Vagina (tissue), 2 donors: ENCODE results near the gene TERB1. TPM values are rescaled to one million over a fixed set of nuclear protein-coding genes. Genes with fewer than 3 reads are reported as not detected.

ENCODE experiments used
- DNase-seq, 2 donors: peaks; one replicate each; pipeline ENCODE4 v3.0.0-alpha.2; 2017; ENCODE audit errors: extremely low spot score in 2 of 2
- H3K27ac ChIP-seq: fragments of 200-600 bp; sonication (generic); one replicate; pipeline ENCODE4 v1.5.1; 2019
- H3K27me3 ChIP-seq: fragments of 200-600 bp; sonication (generic); one replicate; pipeline ENCODE4 v1.5.1; 2019
- H3K36me3 ChIP-seq, 2 donors: fragments of 200-600 bp; sonication (generic); one replicate each; pipeline ENCODE4 v1.5.1; 2017 to 2019
- H3K4me1 ChIP-seq: fragments of 200-600 bp; sonication (generic); one replicate; pipeline ENCODE4 v1.5.1; 2019
- H3K4me3 ChIP-seq, 2 donors: fragments of 200-600 bp; sonication (generic); 1 replicate in 1 of 2; 2 replicates in 1 of 2; pipeline ENCODE4 v1.5.1; 2016 to 2019
- H3K9me3 ChIP-seq: fragments of 200-600 bp; sonication (generic); one replicate; pipeline ENCODE4 v1.5.1; 2019
- POLR2A ChIP-seq, 2 donors: fragments of 450-650 bp; IDR thresholded peaks; one replicate each; pipeline ENCODE4 v1.6.1; 2017; ENCODE audit warnings: antibody characterized with exemption in 2 of 2, mild to moderate bottlenecking in 2 of 2, moderate library complexity in 2 of 2
- POLR2AphosphoS5 ChIP-seq, 2 donors: sonication (generic); formaldehyde crosslinking; IDR thresholded peaks; one replicate each; pipeline ENCODE4 v1.9.0; 2017; ENCODE audit warnings: antibody characterized with exemption in 2 of 2, mild to moderate bottlenecking in 2 of 2, low read depth in 1 of 2; ENCODE audit not compliant: insufficient read depth in 1 of 2
- intact Hi-C: fragments of 100-400 bp; cut with DNase I; formaldehyde crosslinking; loops from one replicate; pipeline ENCODE4 v1.15.1; 2023
- total RNA-seq: library from RNA; depleted of rRNA; stranded (reverse); fragments of >200 nt; gene quantifications from one replicate; pipeline ENCODE4 v1.2.3, GENCODE V29; 2016
- TF ChIP-seq, protein P1 (sequence below), 3 experiments: fragments of 450-650 bp in 2 of 3; fragments of 200-600 bp in 1 of 3; sonication (generic) in 1 of 3; IDR thresholded peaks; one replicate each; pipeline ENCODE4 v1.5.1; 2017 to 2019; ENCODE audit warnings: antibody characterized with exemption in 3 of 3, mild to moderate bottlenecking in 2 of 3, moderate library complexity in 2 of 3

Gene TERB1
- total RNA-seq, 1 donor from 2014 or later = not detected

- Histone ChIP-seq H3K36me3 (no peaks in the 10 kb centered on the region), H3K4me1 (no peaks in the 10 kb centered on the region), H3K9me3 (no peaks in the 10 kb centered on the region), H3K27me3 (no peaks in the 10 kb centered on the region), H3K4me3 (no peak overlapping the region), H3K27ac (no peak overlapping the region)
- intact Hi-C loops = no loop called here
- DNase-seq = no peak
- TF ChIP-seq POLR2AphosphoS5 (IDR thresholded peaks at IDR 0.05; ENCODE audit: insufficient read depth in 1 of 2, low read depth in 1 of 2) = no peak
- no peak for TF ChIP-seq POLR2A (IDR thresholded peaks at IDR 0.05)
- TF ChIP-seq, protein P1, sequence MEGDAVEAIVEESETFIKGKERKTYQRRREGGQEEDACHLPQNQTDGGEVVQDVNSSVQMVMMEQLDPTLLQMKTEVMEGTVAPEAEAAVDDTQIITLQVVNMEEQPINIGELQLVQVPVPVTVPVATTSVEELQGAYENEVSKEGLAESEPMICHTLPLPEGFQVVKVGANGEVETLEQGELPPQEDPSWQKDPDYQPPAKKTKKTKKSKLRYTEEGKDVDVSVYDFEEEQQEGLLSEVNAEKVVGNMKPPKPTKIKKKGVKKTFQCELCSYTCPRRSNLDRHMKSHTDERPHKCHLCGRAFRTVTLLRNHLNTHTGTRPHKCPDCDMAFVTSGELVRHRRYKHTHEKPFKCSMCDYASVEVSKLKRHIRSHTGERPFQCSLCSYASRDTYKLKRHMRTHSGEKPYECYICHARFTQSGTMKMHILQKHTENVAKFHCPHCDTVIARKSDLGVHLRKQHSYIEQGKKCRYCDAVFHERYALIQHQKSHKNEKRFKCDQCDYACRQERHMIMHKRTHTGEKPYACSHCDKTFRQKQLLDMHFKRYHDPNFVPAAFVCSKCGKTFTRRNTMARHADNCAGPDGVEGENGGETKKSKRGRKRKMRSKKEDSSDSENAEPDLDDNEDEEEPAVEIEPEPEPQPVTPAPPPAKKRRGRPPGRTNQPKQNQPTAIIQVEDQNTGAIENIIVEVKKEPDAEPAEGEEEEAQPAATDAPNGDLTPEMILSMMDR (IDR thresholded peaks at IDR 0.05) = no peak
Measured at GRCh38 chr16:66790130-66790733, 11.2 kb downstream of the TERB1 start.

GRCh38 chr16:66787427-66787826, 14.0 kb downstream of the TERB1 start:
- Histone ChIP-seq H3K36me3 (no peaks in the 10 kb centered on the region), H3K27ac (no peak overlapping the region), H3K4me3 (no peak overlapping the region), H3K9me3 (no peaks in the 10 kb centered on the region), H3K4me1 (no peaks in the 10 kb centered on the region), H3K27me3 (no peaks in the 10 kb centered on the region)
- no peak for TF ChIP-seq POLR2A (IDR thresholded peaks at IDR 0.05)
- TF ChIP-seq, protein P1 (IDR thresholded peaks at IDR 0.05) = no peak
- no peak for TF ChIP-seq POLR2AphosphoS5 (IDR thresholded peaks at IDR 0.05; ENCODE audit: insufficient read depth in 1 of 2, low read depth in 1 of 2)
- DNase-seq = no peak
- intact Hi-C loops = no loop called here

DNA sequence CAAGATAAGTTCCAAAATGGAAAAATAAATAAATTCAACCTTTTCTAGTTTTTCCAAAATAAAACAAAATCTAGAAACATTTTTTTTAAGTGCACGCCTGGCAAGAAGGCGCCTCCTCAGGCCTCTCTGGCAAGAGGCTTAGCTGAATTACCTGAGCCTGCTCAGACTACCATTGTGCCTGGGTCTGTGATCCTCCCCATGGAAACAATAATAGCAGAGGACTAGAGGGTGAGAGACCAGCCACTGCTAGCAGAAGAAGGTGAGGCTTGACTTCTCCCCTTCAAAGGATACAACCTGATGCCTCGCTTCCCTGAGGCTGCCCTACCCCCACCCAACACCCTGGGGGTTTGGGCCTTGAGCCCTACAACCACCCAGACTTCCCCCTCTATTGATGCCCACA, 14.8 kb downstream of the TERB1 start:
- H3K4me1 ChIP-seq = no peaks in the 10 kb centered on the region
- H3K27ac ChIP-seq = no peak overlapping the region
- intact Hi-C loops = no loop called here
- no peak for TF ChIP-seq POLR2A (IDR thresholded peaks at IDR 0.05)
- TF ChIP-seq, protein P1 (IDR thresholded peaks at IDR 0.05) = no peak
- TF ChIP-seq POLR2AphosphoS5 (IDR thresholded peaks at IDR 0.05; ENCODE audit: insufficient read depth in 1 of 2, low read depth in 1 of 2) = no peak
- DNase-seq = no peak
- H3K9me3 ChIP-seq = no peaks in the 10 kb centered on the region
- no peaks in the 10 kb centered on the region for H3K36me3 ChIP-seq
- H3K4me3 ChIP-seq = no peak overlapping the region
- no peaks in the 10 kb centered on the region for H3K27me3 ChIP-seq

GRCh38 chr16:66776457-66776856, 24.9 kb downstream of the TERB1 start:
- Histone ChIP-seq H3K4me1 (no peaks in the 10 kb centered on the region), H3K27ac (no peak overlapping the region), H3K4me3 (no peak overlapping the region), H3K36me3 (no peaks in the 10 kb centered on the region), H3K27me3 (no peaks in the 10 kb centered on the region), H3K9me3 (no peaks in the 10 kb centered on the region)
- TF ChIP-seq POLR2AphosphoS5 (IDR thresholded peaks at IDR 0.05; ENCODE audit: insufficient read depth in 1 of 2, low read depth in 1 of 2) (no peak), POLR2A (IDR thresholded peaks at IDR 0.05) (no peak)
- TF ChIP-seq, protein P1 (IDR thresholded peaks at IDR 0.05) = no peak
- intact Hi-C loops = no loop called here
- DNase-seq = no peak

GRCh38 chr16:66774981-66775380, 26.4 kb downstream of the TERB1 start:
- DNase-seq = no peak
- Histone ChIP-seq H3K9me3 (no peaks in the 10 kb centered on the region), H3K4me3 (no peak overlapping the region), H3K4me1 (no peaks in the 10 kb centered on the region), H3K36me3 (no peaks in the 10 kb centered on the region), H3K27ac (no peak overlapping the region), H3K27me3 (no peaks in the 10 kb centered on the region)
- TF ChIP-seq POLR2A (IDR thresholded peaks at IDR 0.05) (no peak), POLR2AphosphoS5 (IDR thresholded peaks at IDR 0.05; ENCODE audit: insufficient read depth in 1 of 2, low read depth in 1 of 2) (no peak)
- TF ChIP-seq, protein P1 (IDR thresholded peaks at IDR 0.05) = no peak
- intact Hi-C loops = no loop called here
